Stomach (tissue), 4 donors: ENCODE data around the gene SFXN5.

Experiments
- CTCF ChIP-seq, 7 experiments: fragments of 450-650 bp in 4 of 7; fragments of 200-600 bp in 3 of 7; sonication (generic) in 3 of 7; IDR thresholded peaks; one replicate each; pipeline ENCODE4 v1.5.1; 2016 to 2019; ENCODE audit warnings: antibody characterized with exemption in 7 of 7, control low read depth in 2 of 7, mild to moderate bottlenecking in 1 of 7
- EP300 ChIP-seq: sonication (generic); formaldehyde crosslinking; IDR thresholded peaks from one replicate; pipeline ENCODE4 v1.6.1; 2017; ENCODE audit warnings: antibody characterized with exemption

GRCh38 chr2:72951303-72952095, 120.0 kb downstream of the SFXN5 start:
- no peak for TF ChIP-seq CTCF (IDR thresholded peaks at IDR 0.05)
- no peak for TF ChIP-seq EP300
